ENCODE measurements around the gene AZI2. TPM values are rescaled to one million over a fixed set of nuclear protein-coding genes. Genes with fewer than 3 reads are reported as not detected.

Gene AZI2
- total RNA-seq, 1 experiment from 2014 or later = 61.2 TPM

DNA sequence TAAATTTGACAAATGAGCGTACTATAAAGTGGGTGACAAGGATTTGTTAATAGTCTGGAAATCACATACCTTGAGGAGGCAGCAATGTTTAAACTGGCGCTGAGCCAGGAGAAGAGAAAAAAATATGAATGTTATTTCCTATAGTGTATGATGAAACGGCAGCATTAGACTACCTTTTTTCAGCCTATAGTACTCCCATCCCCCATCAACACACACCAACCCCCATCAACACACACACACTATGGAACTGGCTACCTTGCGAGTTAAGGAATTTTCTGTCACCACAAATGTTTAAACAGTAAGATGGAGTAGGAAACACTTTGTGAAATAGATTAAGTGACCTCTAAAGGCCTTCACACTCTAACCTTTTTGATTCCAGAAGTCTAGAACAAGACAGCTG, 46.9 kb downstream of the AZI2 start:
- no peak for DNase-seq (ENCODE audit: low spot score)

DNA sequence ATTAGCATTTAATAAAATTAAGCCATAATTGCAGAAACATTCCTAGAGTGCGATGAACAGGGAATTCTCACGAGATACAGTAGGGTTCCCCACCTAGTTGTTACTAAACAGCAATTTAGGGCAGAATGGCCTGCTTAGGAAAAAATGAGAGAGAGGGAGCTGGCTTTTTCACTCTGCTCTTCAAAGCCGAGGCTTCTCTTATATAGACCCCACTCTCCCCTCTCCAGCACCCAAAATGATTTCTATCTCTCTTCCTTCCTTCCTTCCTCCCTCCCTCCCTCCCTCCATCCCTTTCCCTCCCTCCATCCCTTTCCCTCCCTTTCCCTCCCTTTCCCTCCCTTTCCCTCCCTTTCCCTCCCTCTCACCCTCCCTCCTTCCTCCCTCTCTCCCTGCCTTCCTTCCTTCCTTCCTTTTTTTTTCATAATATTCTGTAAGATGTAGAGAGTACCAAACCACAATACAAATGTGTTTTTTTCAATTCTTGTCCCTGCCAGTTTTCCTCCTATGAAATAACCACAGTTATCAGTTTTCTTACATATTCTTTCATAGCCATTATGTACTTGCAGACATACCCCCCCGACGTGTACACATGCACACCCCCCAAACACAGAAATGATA, 48.2 kb downstream of the AZI2 start:
- no peak for DNase-seq (ENCODE audit: low spot score)

DNA sequence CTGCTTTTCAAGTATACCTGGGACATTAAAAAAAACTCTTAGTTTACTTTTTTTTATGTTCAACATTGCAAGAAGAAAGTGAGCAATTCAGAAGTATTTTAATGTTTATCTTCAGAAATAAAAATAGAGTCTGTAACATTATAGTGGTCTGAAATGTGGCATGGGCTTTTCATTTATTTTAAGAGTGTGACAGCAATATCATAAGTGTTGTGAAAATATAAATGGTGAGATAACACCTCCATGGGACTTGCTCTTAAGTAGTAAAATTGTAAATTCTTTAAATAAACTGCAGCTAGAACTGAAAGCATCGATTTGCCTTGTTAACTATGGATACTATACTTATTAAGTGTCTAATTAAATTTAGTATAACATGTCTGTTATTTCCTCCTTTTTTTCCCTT, 48.9 kb downstream of the AZI2 start:
- DNase-seq (ENCODE audit: low spot score) = no peak

DNA sequence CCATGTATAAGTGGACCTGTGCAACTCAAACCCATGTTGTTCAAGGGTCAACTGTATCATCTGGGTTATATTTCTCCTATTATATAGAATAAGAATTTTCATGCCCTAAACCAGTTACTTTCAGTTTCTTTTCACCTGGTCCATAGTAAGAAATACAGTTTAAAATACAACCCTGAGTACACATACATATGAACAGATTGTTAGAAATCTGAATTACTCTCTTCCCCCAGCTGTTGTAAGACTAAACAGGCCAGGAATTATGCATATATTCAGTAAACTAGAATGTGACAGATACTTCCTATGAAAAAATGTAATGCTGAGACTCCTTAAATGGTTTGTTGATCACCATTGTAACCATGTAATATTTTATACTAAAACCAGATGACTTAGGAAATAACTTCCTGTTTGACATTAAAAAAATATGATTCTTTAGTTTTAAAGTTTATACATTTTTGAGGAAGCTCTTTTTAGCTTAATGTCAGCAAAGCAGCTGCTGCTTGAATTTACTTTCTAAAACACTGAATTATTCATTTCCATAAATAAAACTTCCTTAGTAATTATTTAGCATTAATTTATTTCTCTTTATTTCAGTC, 52.6 kb downstream of the AZI2 start:
- no peak for DNase-seq (ENCODE audit: low spot score)

DNA sequence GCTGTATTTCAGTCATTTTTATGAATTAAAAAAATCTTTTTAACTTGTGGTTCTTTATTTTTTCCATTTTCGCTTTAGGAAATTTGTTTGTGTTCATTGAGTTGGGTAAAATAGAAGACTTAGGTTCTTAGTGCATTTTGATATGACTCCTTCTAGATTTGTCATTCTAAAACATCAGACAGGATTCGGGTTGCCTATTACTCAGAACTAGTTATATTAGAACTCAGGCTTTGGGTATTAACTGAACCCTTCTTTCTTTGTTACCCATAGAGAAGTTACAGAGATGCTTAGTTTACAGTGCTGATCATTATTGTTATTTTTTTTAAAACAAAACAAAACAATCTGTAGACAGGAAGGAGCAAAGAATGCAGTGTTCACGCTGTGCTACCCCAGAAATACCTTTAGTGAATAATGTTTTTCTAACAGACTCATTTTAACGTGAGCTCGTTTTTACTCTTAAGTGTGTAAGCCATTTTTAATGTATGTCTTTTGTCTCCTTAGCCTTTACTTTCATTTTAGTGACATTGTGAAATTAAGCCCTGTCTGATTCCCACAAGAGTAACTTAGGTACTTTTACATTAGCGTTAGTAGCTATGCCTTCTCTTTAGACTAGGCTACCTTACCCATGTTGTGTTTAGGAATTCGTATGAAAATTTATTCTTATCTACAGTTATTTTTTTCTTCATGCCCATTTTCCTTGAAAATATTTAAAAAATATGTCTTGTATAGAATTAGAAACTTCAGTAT, 53.8 kb downstream of the AZI2 start:
- DNase-seq (ENCODE audit: low spot score) = no peak

DNA sequence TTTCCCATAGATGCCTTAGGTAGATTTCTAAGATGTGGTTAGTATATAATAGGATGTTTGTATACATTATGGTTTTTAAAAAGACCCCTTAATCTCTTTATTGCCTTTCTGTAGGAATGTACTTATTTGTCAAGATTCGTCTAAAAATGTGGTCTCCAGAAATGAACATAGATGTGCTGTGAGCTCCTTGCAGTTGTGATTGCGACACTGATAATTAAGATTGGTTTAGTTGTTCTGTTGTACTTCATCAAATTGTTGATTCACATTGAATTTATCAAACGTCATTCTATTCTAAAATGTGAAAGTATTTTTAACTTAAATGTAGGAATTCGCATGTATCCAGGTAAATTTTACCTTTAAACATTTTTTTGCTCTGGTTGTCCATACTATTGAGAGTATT, 56.0 kb downstream of the AZI2 start:
- DNase-seq (ENCODE audit: low spot score) = no peak

DNA sequence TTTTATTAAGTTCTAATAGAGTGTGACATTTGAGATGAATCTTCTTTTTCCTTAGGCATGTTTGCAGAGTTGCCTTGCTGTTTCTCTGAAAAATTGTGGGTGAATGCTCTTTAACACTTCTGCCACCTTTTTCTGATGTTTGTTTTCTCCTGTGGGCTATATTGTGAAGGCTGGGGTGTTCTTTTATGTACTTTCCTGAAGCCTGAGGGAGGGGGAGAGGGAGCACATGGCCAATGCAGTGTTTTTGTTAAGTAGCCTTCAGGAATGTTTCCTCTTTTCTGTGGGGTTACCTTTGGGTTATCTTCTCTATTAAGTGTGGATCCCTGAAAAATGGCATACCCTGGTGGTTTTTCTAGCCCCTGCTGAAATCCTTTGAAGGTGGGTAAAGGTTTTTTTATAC, 57.0 kb downstream of the AZI2 start:
- DNase-seq (ENCODE audit: low spot score) = no peak

DNA sequence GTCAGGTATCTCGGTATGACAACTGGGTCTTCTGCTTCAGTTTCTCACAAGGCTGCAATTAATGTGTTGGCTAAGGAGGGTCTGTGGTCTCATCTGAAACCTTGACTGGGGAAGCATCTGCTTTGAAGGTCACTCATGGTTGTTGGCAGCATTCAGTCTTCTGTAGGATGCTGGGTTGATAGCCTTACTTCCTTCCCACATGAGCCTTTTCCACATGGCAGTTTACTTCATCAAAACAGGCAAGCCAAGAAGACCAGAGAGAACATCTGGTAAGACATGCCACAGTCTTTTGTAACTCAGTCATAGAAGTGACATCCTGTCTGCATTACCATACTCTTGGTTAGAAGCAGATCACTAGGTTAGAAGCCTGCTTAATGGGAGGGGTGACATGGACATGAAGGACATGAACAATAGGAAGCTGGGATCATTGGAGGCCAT, 57.7 kb downstream of the AZI2 start:
- no peak for DNase-seq (ENCODE audit: low spot score)

DNA sequence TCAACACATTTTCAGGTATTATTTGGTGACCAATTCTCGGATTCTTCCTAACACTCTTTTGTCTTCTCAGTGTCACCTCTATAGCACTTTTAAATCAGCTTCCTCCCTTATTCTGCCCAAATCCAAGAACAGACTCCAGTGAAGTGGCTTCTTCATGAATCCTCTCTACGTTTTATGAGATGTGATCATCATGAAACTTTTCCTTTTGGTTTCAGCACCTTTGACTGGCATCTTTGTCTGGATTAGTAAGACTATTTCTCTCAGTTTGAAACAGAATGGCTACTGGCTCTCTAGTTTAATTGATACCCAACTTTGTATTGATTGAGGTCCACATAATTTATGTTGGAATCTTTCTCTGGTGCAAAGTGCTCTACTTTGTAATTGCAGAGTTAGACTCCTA, 61.6 kb downstream of the AZI2 start:
- DNase-seq (ENCODE audit: low spot score) = no peak

DNA sequence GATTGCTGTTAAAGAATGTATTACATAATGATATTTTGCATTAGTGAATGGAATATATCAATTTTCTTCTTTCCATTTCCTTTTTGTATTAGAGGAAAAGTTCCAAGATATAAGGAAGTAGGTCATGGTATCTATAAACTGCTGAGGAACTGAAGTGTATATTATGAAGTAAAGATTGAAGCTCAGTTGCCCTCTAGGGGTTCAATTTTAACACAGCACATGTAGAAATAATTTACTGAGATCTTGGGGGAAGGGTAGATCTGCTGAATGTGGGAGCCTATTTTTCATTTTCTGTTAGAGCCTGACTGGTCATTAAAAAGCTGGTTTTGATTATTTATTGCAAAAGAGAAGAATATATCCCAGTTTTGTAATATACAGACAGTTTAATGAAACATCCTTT, 62.0 kb downstream of the AZI2 start:
- peak; percentile 59 for DNase-seq (ENCODE audit: low spot score)

DNA sequence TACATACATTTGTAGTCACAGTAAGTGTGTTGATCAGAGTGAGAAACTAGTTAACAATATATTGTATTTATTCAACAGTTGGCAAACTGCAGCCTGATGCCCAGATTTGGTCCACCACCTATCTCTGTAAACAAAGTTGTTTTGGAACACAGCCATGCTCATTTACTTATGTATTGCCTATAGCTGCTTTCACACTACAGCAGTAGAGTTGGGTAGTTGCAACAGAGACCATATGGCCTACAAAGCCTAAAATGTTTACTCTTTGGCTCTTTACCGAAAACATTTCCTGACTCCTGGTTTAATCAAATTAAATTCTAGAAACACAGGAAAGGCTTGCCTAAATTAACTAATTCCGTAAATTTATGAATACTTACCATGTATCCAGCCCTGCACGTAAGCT, 67.8 kb downstream of the AZI2 start:
- no peak for DNase-seq (ENCODE audit: low spot score)

DNA sequence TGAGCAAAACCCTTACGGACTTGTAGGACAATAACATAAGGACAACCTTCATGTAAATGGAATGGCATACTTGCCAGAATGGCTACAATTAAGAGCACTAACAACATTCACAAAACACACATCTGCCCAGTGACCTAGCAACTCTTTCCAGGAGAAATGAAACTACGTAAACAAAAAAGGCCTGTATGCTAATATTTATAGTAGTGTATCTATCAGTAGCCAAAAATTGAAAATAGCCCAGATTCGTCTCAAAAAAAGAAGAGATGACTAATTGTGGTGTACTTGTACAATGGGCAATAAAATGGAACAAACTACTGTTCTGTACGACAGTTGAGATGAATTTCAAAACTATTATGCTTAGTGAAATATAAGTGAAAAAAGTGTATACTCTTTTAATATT, 68.9 kb downstream of the AZI2 start:
- DNase-seq (ENCODE audit: low spot score) = no peak

DNA sequence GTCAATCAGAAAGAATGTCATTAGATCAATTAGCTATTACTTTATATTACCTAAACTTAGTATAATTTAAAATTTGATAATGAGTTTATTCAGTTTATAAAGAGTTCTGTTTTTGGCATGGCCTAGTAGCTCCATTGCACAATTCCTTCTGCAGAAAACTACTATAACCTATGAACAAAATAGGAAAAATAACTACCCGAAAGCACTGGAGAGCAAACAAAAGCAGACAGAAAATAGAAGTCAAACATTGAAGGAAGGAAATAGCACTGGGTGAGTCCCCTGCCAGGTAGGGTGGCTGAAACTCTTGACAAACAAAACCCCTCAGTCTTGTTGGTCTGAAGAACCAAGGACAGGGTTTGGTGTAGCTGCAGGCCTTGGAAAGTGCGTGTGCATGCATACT, 69.7 kb downstream of the AZI2 start:
- DNase-seq (ENCODE audit: low spot score) = no peak

DNA sequence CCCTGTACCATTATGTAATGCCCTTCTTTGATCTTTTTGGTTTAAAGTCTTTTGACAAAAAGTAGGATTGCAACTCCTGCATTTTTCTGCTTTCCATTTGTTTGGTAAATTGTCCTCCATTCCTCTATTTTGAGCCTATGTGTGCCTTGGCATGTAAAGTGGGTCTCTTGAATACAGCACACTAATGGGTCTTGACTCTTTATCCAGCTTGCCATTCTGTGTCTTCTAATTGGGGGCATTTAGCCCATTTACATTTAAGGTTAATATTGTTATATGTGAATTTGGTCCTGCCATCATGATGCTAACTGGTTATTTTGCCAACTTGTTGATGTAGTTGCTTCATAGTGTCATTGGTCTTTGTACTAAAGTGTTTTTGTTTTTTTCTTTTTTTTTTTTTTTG, 74.8 kb downstream of the AZI2 start:
- DNase-seq (ENCODE audit: low spot score) = no peak

Other genes with a start within 250 kb of the AZI2 start
- gene CMC1, start 107.2 kb downstream of the AZI2 start, total RNA-seq (2014; rRNA removed; shearing (Covaris generic)) = 18.1 and 28.0 TPM in 2 replicates
- not detected in 2 replicates for gene ZCWPW2, start 103 bp downstream of the AZI2 start, total RNA-seq (2014; rRNA removed; shearing (Covaris generic))

All from A172 (cell line).